HepG2 (cell line): Measurements from ENCODE around the gene RREB1. TPM values are rescaled to one million over a fixed set of nuclear protein-coding genes. Genes with fewer than 3 reads are reported as not detected.

ENCODE experiments used
- ATAC-seq: fragments of 200-7000 bp; cut with Tn5 transposase; 3 replicates; pipeline ENCODE4 v1.9.1; 2020; ENCODE audit warnings: mild to moderate bottlenecking, moderate library complexity
- BruUV-seq: library from RNA; stranded (reverse); fragments of 400-500 nt; replicated peaks from 2 replicates; lab custom pipeline; 2021; lab: Mats Ljungman, UMichigan
- CTCF ChIA-PET: fragments of 300-600 bp; formaldehyde crosslinking; extraction: SDS; loops from one replicate; lab custom pipeline; 2021; ENCODE audit warnings: low total read pairs, inconsistent platforms, low intra/inter-chr PET ratio; lab: Yijun Ruan, JAX
- POLR2A ChIA-PET: fragments of 350-600 bp; sonication (Branson Sonifier 250); formaldehyde crosslinking; loops from one replicate; lab custom pipeline; 2020; ENCODE audit warnings: antibody characterized with exemption, inconsistent platforms; lab: Yijun Ruan, JAX
- DNase-seq: peaks from one replicate; pipeline ENCODE4 v3.0.0-alpha.2; 2015; ENCODE audit warnings: low spot score
- FAIRE-seq: peaks from 3 replicates; lab custom pipeline; 2011; peaks lifted over from hg19 to GRCh38; lab: Jason Lieb, UNC
- H2AFZ ChIP-seq: one replicate; pipeline ENCODE4 v1.6.1; 2011; ENCODE audit warnings: low read length, inconsistent platforms
- H3K27ac ChIP-seq: fragments of 300-600 bp; 3 replicates; pipeline ENCODE4 v1.8.0; 2011; ENCODE audit warnings: mixed run types, mild to moderate bottlenecking, mixed read lengths, low read length, inconsistent platforms; ENCODE audit not compliant: insufficient read depth; ENCODE audit errors: extremely low read length
- H3K27me3 ChIP-seq, 2 experiments: fragments of 200-600 bp in 1 of 2; 2 replicates in 1 of 2; 3 replicates in 1 of 2; pipeline versions ENCODE4 v1.6.0 to v1.8.0; 2011; ENCODE audit warnings: low read length in 2 of 2, mild to moderate bottlenecking in 2 of 2, moderate library complexity in 2 of 2, inconsistent platforms in 1 of 2; ENCODE audit not compliant: insufficient read depth in 2 of 2, control insufficient read depth in 1 of 2
- H3K36me3 ChIP-seq, 2 experiments: fragments of 200-600 bp in 1 of 2; replicated peaks in 1 of 2; 2 replicates in 1 of 2; 3 replicates in 1 of 2; pipeline versions ENCODE4 v1.5.1 to v1.8.0; 2011; ENCODE audit warnings: low read length in 2 of 2, inconsistent platforms in 1 of 2; ENCODE audit not compliant: insufficient read depth in 2 of 2, control insufficient read depth in 1 of 2
- H3K4me1 ChIP-seq: 2 replicates; pipeline ENCODE4 v1.5.1; 2012; ENCODE audit warnings: low read length, inconsistent platforms; ENCODE audit not compliant: insufficient read depth
- H3K4me2 ChIP-seq: 2 replicates; pipeline ENCODE4 v1.6.0; 2011; ENCODE audit warnings: low read depth, low read length, inconsistent platforms
- H3K4me3 ChIP-seq, 3 experiments: fragments of 200-600 bp in 1 of 3; sonication (generic), shearing (Covaris generic) in 1 of 3; replicated peaks in 1 of 3; 2 replicates each; pipeline ENCODE4 v1.5.1; 2011 to 2016; ENCODE audit warnings: low read length in 3 of 3, inconsistent platforms in 2 of 3, low read depth in 2 of 3, mild to moderate bottlenecking in 2 of 3, control low read depth in 1 of 3, mixed read lengths in 1 of 3; ENCODE audit not compliant: insufficient read depth in 1 of 3
- H3K79me2 ChIP-seq: one replicate; pipeline ENCODE4 v1.6.1; 2011; ENCODE audit warnings: low read length, inconsistent platforms; ENCODE audit not compliant: insufficient read depth
- H3K9ac ChIP-seq: 2 replicates; pipeline ENCODE4 v1.6.0; 2011; ENCODE audit warnings: mild to moderate bottlenecking, low read depth, low read length, inconsistent platforms; ENCODE audit not compliant: insufficient read depth
- H3K9me3 ChIP-seq: 2 replicates; pipeline ENCODE4 v1.5.1; 2012; ENCODE audit warnings: mild to moderate bottlenecking, low read length
- H4K20me1 ChIP-seq: 2 replicates; pipeline ENCODE4 v1.6.0; 2011; ENCODE audit warnings: inconsistent platforms, mild to moderate bottlenecking, low read length, moderate library complexity; ENCODE audit not compliant: insufficient read depth
- CBX2 ChIP-seq, 2 experiments: fragments of 200-600 bp in 1 of 2; sonication (generic); formaldehyde crosslinking in 1 of 2; IDR thresholded peaks; 2 replicates each; pipeline versions ENCODE4 v1.7.0 to v1.8.1; 2018 to 2022; ENCODE audit warnings: low read depth in 2 of 2, low read length in 1 of 2, mild to moderate bottlenecking in 1 of 2, missing genetic modification reagents in 1 of 2
- CC2D1A ChIP-seq: sonication (generic); formaldehyde crosslinking; IDR thresholded peaks from 2 replicates; pipeline ENCODE4 v1.8.1; 2023; ENCODE audit warnings: mild to moderate bottlenecking, missing genetic modification reagents
- CEBPB ChIP-seq: IDR thresholded peaks from 2 replicates; pipeline ENCODE4 v1.6.1; 2011; ENCODE audit warnings: low read depth, low read length, improper control_type of control experiment, borderline replicate concordance
- GLI4 ChIP-seq: sonication (generic); formaldehyde crosslinking; IDR thresholded peaks from 2 replicates; pipeline ENCODE4 v1.5.1; 2020; ENCODE audit warnings: missing genetic modification reagents, mild to moderate bottlenecking, moderate library complexity, borderline replicate concordance
- GTF2F1 ChIP-seq: fragments of 150-350 bp; IDR thresholded peaks from 2 replicates; pipeline ENCODE4 v1.6.1; 2014; ENCODE audit warnings: low read length
- HNF4G ChIP-seq, 2 experiments: sonication (generic) in 1 of 2; formaldehyde crosslinking in 1 of 2; IDR thresholded peaks; 2 replicates each; pipeline versions ENCODE4 v1.4.0 to v1.6.1; 2011 to 2020; ENCODE audit warnings: borderline replicate concordance in 2 of 2, low read depth in 2 of 2, mild to moderate bottlenecking in 2 of 2, low read length in 1 of 2, missing genetic modification reagents in 1 of 2, moderate library complexity in 1 of 2
- MED13 ChIP-seq: sonication (generic); formaldehyde crosslinking; IDR thresholded peaks from 2 replicates; pipeline ENCODE4 v1.5.0; 2020; ENCODE audit warnings: missing genetic modification reagents
- NCOR1 ChIP-seq: fragments of 200-600 bp; sonication (generic); IDR thresholded peaks from 2 replicates; pipeline ENCODE4 v1.7.0; 2017; ENCODE audit warnings: antibody characterized with exemption, low read length, borderline replicate concordance
- TP53 ChIP-seq: sonication (generic); formaldehyde crosslinking; conservative IDR thresholded peaks from 2 replicates; pipeline ENCODE4 v1.4.0; 2020; ENCODE audit warnings: missing genetic modification reagents
- ZNF788 ChIP-seq: sonication (generic); formaldehyde crosslinking; IDR thresholded peaks from 2 replicates; pipeline ENCODE4 v1.5.0; 2020; ENCODE audit warnings: mild to moderate bottlenecking, missing genetic modification reagents, borderline replicate concordance
- ZNF878 ChIP-seq: sonication (generic); formaldehyde crosslinking; IDR thresholded peaks from 2 replicates; pipeline ENCODE4 v1.8.1; 2023; ENCODE audit warnings: mild to moderate bottlenecking, missing genetic modification reagents, moderate library complexity
- WGBS: methylation state at CpG from one replicate; pipeline ENCODE4 v1.1.6; 2017; ENCODE audit warnings: low lambda C conversion rate; 5-methylcytosine and 5-hydroxymethylcytosine counted together
- in situ Hi-C: cut with HindIII; loops from 2 replicates; pipeline ENCODE4 v1.10.0; 2017; ENCODE audit warnings: low pct_unique_long_range_greater_than_20kb; ENCODE audit not compliant: extremely low pct_ligation_motif_present
- intact Hi-C: fragments of 100-400 bp; cut with micrococcal nuclease; formaldehyde crosslinking; loops from one replicate; pipeline ENCODE4 v1.10.0; 2022; ENCODE audit not compliant: unreplicated experiment
- polyA plus RNA-seq, 8 experiments: library from polyadenylated mRNA; depleted of rRNA in 3 of 8; stranded (reverse) in 7 of 8; unstranded in 1 of 8; fragments of >200 nt; fragmentation: Illumina TruSeq in 4 of 8; extraction: Trizol in 4 of 8; gene quantifications; 2 replicates each; pipeline versions ENCODE4 v1.2.1 to v1.2.3, GENCODE V29; 2011 to 2016; ENCODE audit warnings: low read depth in 4 of 8, missing spikeins in 1 of 8, mixed read lengths in 1 of 8; ENCODE audit not compliant: insufficient read depth in 1 of 8
- total RNA-seq, 5 experiments: library from RNA; depleted of rRNA; stranded (reverse); fragments of >200 nt; fragmentation: Illumina TruSeq; extraction: Trizol; gene quantifications; 2 replicates each; pipeline ENCODE4 v1.2.3, GENCODE V29; 2016; ENCODE audit warnings: low read depth in 1 of 5
- TF ChIP-seq, protein P1 (sequence below): sonication (generic); formaldehyde crosslinking; IDR thresholded peaks from 2 replicates; pipeline ENCODE4 v1.4.0; 2020; ENCODE audit warnings: missing genetic modification reagents
- TF ChIP-seq, protein P2 (sequence below): IDR thresholded peaks from 2 replicates; pipeline ENCODE4 v1.4.0; 2020; ENCODE audit warnings: mild to moderate bottlenecking, missing genetic modification reagents
- TF ChIP-seq, protein P3 (sequence below): IDR thresholded peaks from 2 replicates; pipeline ENCODE4 v1.6.1; 2016; ENCODE audit warnings: low read depth

RREB1 gene
- total and polyA plus RNA-seq, 2 of the 13 experiments (the other 11 are each of a cell fraction or from before 2014, with no cell fraction given): 6.1 to 23.2 TPM

DNA sequence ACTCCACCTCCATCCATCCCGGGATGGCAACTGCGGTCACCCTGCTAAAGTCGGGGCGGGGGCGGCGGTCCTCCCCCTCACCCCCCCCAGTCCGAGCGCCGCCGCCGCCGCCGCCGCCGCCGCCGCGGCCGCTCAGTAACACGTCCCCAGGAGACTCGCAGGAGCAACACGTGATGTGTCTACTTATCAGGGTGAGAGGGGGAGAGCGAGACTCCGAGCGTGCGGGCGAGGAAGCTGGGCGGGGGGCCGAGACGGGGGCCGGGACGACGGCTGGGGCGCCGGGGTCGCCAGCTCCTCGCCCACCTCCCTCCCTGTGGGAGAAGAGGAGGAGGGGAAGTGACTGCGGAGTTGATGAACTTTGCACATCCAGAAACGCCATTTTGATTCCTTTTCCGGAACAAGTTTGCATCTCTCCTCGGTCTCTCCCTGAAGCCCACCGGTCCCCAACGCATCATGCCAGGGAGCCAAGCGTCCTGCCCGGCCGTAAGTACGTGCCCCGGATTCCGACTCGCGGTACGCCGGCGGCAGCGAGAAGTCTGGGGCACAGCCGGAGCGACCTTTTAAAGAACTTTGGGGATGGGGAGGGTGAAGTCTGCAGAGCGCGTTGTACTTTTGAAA, at the start of gene RREB1 (continued):
- TF ChIP-seq, protein P1, sequence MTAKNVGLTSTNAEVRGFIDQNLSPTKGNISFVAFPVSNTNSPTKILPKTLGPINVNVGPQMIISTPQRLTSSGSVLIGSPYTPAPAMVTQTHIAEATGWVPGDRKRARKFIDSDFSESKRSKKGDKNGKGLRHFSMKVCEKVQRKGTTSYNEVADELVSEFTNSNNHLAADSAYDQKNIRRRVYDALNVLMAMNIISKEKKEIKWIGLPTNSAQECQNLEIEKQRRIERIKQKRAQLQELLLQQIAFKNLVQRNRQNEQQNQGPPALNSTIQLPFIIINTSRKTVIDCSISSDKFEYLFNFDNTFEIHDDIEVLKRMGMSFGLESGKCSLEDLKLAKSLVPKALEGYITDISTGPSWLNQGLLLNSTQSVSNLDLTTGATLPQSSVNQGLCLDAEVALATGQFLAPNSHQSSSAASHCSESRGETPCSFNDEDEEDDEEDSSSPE: peak; percentile 46; the same call in 1 of the 2 replicates
- no peak for TF ChIP-seq ZNF878 (CRISPR knock-in tag)
- TF ChIP-seq MED13 (CRISPR knock-in tag): no peak
- TF ChIP-seq CEBPB: no peak
- no peak for TF ChIP-seq CC2D1A (CRISPR knock-in tag)
- no peak for TF ChIP-seq CBX2 (IDR thresholded peaks at IDR 0.05; ENCODE audit: low read depth, low read length)
- 0 out of 2 replicates have a peak, but pooled peaks have one; percentile 43 for TF ChIP-seq CBX2 (CRISPR knock-in tag; IDR thresholded peaks at IDR 0.05; ENCODE audit: low read depth)
- no peak for TF ChIP-seq TP53 (CRISPR knock-in tag)
- TF ChIP-seq, all 625 proteins: peak for 127

DNA sequence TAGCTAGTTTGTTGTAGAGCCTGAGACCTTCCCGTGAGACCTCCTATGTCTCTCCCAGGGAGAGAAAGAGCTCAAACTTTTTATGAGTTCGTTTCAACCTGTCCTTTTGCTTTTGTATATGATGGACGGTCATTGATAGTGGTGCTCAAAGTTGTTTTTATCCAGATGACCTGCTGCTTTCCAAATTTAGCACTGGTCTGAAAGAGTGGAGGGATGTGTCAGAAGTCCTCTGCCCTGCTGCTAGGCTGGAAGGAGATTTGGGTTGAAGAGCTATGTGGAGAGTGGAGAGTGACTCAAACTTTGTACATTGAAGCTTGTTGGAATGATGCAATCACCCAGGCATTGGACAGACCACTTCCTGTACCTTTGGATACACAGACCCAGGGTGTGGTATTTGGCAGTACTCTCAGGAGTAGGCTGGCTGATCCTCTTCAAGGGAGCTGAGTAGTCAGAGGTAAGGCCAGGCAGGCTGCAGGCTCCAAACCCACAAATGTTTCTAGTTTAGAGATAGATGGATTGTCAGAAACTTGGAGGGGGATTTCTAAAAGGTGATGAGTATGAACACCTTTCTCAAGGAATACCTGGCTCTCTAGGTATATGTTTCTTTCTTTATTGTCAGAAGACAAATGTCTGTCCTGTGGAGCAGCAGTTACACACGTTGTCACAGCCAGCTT, 49.4 kb upstream of the RREB1 start:
- Histone ChIP-seq H3K9ac (no peak overlapping the region), H2AFZ (peak overlapping the region; percentile 8), H3K9me3 (no peaks in the 10 kb centered on the region), H3K4me1 (peaks cover 15% of the 10 kb centered on the region), H3K36me3 (no peaks in the 10 kb centered on the region), H3K79me2 (no peaks in the 10 kb centered on the region), H3K27ac (no peak overlapping the region), H4K20me1 (no peaks in the 10 kb centered on the region), H3K4me2 (peak overlapping the region; percentile 48), H3K4me3 (no peak overlapping the region), H3K27me3 (no peaks in the 10 kb centered on the region)
- in situ Hi-C loops (no loop called here), intact Hi-C loops (no loop called here)
- FAIRE-seq (peak; percentile 98), ATAC-seq (peak; percentile 97), DNase-seq (peak; percentile 77)
- no TSS peak for BruUV-seq
- 45% methylated on average over 4 of the region's 4 CpGs for WGBS
- POLR2A ChIA-PET: interaction anchor here (0.8 to 1.4 kb wide), 3 partner anchors 11 to 49 kb away, joined by 3 to 17 read pairs (median 5); partner anchors contain the start of gene RREB1
- CTCF ChIA-PET: no interaction called here
- TF ChIP-seq NCOR1 (0 out of 2 replicates have a peak, but pooled peaks have one; percentile 15), ZNF788 (CRISPR knock-in tag) (0 out of 2 replicates have a peak, but pooled peaks have one; percentile 35), GTF2F1 (no peak), GLI4 (CRISPR knock-in tag) (no peak), HNF4G (IDR thresholded peaks at IDR 0.05; ENCODE audit: borderline replicate concordance, low read depth, low read length) (peak; percentile 8; the same call in 1 of the 2 replicates), HNF4G (CRISPR knock-in tag; IDR thresholded peaks at IDR 0.05; ENCODE audit: borderline replicate concordance, low read depth) (no peak)
- TF ChIP-seq, protein P2, sequence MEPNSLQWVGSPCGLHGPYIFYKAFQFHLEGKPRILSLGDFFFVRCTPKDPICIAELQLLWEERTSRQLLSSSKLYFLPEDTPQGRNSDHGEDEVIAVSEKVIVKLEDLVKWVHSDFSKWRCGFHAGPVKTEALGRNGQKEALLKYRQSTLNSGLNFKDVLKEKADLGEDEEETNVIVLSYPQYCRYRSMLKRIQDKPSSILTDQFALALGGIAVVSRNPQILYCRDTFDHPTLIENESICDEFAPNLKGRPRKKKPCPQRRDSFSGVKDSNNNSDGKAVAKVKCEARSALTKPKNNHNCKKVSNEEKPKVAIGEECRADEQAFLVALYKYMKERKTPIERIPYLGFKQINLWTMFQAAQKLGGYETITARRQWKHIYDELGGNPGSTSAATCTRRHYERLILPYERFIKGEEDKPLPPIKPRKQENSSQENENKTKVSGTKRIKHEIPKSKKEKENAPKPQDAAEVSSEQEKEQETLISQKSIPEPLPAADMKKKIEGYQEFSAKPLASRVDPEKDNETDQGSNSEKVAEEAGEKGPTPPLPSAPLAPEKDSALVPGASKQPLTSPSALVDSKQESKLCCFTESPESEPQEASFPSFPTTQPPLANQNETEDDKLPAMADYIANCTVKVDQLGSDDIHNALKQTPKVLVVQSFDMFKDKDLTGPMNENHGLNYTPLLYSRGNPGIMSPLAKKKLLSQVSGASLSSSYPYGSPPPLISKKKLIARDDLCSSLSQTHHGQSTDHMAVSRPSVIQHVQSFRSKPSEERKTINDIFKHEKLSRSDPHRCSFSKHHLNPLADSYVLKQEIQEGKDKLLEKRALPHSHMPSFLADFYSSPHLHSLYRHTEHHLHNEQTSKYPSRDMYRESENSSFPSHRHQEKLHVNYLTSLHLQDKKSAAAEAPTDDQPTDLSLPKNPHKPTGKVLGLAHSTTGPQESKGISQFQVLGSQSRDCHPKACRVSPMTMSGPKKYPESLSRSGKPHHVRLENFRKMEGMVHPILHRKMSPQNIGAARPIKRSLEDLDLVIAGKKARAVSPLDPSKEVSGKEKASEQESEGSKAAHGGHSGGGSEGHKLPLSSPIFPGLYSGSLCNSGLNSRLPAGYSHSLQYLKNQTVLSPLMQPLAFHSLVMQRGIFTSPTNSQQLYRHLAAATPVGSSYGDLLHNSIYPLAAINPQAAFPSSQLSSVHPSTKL: peak; percentile 74
- TF ChIP-seq, protein P3, sequence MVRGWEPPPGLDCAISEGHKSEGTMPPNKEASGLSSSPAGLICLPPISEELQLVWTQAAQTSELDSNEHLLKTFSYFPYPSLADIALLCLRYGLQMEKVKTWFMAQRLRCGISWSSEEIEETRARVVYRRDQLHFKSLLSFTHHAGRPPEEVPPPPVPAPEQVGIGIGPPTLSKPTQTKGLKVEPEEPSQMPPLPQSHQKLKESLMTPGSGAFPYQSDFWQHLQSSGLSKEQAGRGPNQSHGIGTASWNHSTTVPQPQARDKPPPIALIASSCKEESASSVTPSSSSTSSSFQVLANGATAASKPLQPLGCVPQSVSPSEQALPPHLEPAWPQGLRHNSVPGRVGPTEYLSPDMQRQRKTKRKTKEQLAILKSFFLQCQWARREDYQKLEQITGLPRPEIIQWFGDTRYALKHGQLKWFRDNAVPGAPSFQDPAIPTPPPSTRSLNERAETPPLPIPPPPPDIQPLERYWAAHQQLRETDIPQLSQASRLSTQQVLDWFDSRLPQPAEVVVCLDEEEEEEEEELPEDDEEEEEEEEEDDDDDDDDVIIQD (CRISPR knock-in tag): 0 out of 2 replicates have a peak, but pooled peaks have one; percentile 26
